ENCODE results near the gene SLCO3A1. TPM values are rescaled to one million over a fixed set of nuclear protein-coding genes. Genes with fewer than 3 reads are reported as not detected.

Gene SLCO3A1
- total RNA-seq, 1 donor from 2014 or later = 65.8 TPM

DNA sequence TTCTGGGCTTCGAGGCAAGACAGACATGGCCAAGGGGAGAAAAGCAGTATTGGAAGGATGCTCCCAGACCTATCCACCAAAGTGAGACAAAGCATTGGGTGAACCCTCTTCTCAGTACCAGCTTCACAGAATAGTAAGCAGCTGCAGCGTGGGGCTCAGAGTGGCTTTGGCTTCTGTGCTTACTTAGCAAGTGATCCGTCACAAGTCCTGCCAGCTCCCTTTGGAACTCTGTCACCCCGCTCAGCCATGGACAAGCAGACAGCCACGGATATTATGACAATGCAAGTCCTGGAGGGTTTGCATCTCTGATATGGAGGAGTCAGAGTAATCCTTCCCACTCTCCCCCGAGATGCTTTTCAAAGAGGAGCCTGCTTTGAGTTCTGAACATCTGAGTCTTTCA lies 90.8 kb downstream of the SLCO3A1 start:
- Histone ChIP-seq H3K4me3 (no peak overlapping the region), H3K27me3 (no peaks in the 10 kb centered on the region), H3K36me3 (no peaks in the 10 kb centered on the region), H3K27ac (no peak overlapping the region), H3K9me3 (no peaks in the 10 kb centered on the region), H3K4me1 (peaks cover 100% of the 10 kb centered on the region)
- TF ChIP-seq POLR2A (IDR thresholded peaks at IDR 0.05) (no peak), POLR2AphosphoS5 (IDR thresholded peaks at IDR 0.05; ENCODE audit: insufficient read depth in 1 of 2, low read depth in 1 of 2) (no peak), CTCF (IDR thresholded peaks at IDR 0.05) (no peak)
- DNase-seq (ENCODE audit: extremely low spot score in 2 of 2) = no peak
- intact Hi-C loops (cut with DNase I) = loop anchor here (5.0 to 10.0 kb wide), 2 partner anchors 87 to 130 kb away; no protein-coding TSS in a partner anchor

DNA sequence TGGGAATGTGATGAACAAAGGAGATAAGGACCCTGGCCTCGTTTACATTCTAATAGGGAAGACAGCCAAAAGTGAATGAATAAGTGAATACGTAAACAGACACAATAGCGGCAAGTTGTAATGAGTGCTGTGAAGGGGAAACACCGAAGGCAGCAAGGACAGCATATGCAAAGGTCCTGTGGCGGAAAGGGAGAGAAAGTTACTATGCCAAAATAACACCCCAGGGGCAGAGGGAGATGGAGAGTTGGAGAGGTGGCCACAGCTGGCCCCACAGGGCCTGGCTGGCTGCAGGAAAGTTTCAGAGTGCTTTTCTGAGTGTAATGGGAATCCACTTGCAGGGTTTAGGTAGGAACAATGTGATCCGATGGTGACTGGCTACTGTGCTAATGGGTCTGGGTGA lies 91.9 kb downstream of the SLCO3A1 start:
- intact Hi-C loops (cut with DNase I) = loop anchor here (10.0 kb wide), 1 partner anchor 129 kb away; no protein-coding TSS in a partner anchor
- H3K4me3 ChIP-seq = no peak overlapping the region
- no peaks in the 10 kb centered on the region for H3K27me3 ChIP-seq
- peaks cover 100% of the 10 kb centered on the region for H3K4me1 ChIP-seq
- H3K36me3 ChIP-seq = no peaks in the 10 kb centered on the region
- no peak for DNase-seq (ENCODE audit: extremely low spot score in 2 of 2)
- TF ChIP-seq CTCF (IDR thresholded peaks at IDR 0.05) (no peak), POLR2AphosphoS5 (IDR thresholded peaks at IDR 0.05; ENCODE audit: insufficient read depth in 1 of 2, low read depth in 1 of 2) (no peak), POLR2A (IDR thresholded peaks at IDR 0.05) (no peak)
- H3K27ac ChIP-seq = no peak overlapping the region
- no peaks in the 10 kb centered on the region for H3K9me3 ChIP-seq

- Histone ChIP-seq H3K4me1 (peaks cover 98% of the 10 kb centered on the region), H3K36me3 (no peaks in the 10 kb centered on the region), H3K27ac (no peak overlapping the region), H3K27me3 (no peaks in the 10 kb centered on the region), H3K4me3 (no peak overlapping the region), H3K9me3 (no peaks in the 10 kb centered on the region)
- intact Hi-C loops (cut with DNase I) = loop anchor here (10.0 kb wide), 1 partner anchor 129 kb away; no protein-coding TSS in a partner anchor
- DNase-seq (ENCODE audit: extremely low spot score in 2 of 2) = no peak
- no peak for TF ChIP-seq CTCF (IDR thresholded peaks at IDR 0.05)
- no peak for TF ChIP-seq POLR2AphosphoS5 (IDR thresholded peaks at IDR 0.05; ENCODE audit: insufficient read depth in 1 of 2, low read depth in 1 of 2)
- TF ChIP-seq POLR2A (IDR thresholded peaks at IDR 0.05) = no peak
Observed at GRCh38 chr15:91946075-91946474, 92.6 kb downstream of the SLCO3A1 start.

GRCh38 chr15:91946581-91947292 lies 93.2 kb downstream of the SLCO3A1 start:
- intact Hi-C loops (cut with DNase I) = loop anchor here (10.0 kb wide), 1 partner anchor 128 kb away; no protein-coding TSS in a partner anchor
- Histone ChIP-seq H3K36me3 (no peaks in the 10 kb centered on the region), H3K4me1 (peaks cover 93% of the 10 kb centered on the region), H3K27ac (peak overlapping the region; percentile 52), H3K4me3 (no peak overlapping the region), H3K9me3 (no peaks in the 10 kb centered on the region), H3K27me3 (no peaks in the 10 kb centered on the region)
- DNase-seq (ENCODE audit: extremely low spot score in 2 of 2) = no peak
- TF ChIP-seq POLR2AphosphoS5 (IDR thresholded peaks at IDR 0.05; ENCODE audit: insufficient read depth in 1 of 2, low read depth in 1 of 2) (no peak), CTCF (IDR thresholded peaks at IDR 0.05) (no peak), POLR2A (IDR thresholded peaks at IDR 0.05) (no peak)

DNA sequence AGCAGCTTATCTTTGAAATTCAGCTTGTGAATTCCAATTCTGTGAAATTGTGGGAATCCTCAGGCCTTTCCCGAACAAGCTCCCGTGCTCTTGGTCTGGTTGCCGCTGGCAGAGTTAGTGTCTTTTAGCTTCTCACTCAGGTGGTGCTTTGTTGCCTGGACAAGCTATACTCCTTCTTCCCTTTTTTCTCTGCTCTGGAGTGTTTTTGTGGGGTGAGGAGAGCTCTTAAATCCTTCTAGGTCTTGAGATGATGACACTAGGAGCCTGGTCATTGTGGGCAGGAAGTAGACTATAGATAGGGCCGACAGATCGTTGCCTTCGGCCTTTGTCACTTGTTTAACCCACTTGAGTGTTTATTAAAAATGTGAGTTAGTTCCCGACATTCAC lies 93.8 kb downstream of the SLCO3A1 start:
- Histone ChIP-seq H3K36me3 (no peaks in the 10 kb centered on the region), H3K4me1 (peaks cover 88% of the 10 kb centered on the region), H3K27me3 (no peaks in the 10 kb centered on the region), H3K4me3 (no peak overlapping the region), H3K9me3 (no peaks in the 10 kb centered on the region), H3K27ac (peak overlapping the region; percentile 52)
- intact Hi-C loops (cut with DNase I) = loop anchor here (10.0 kb wide), 1 partner anchor 128 kb away; no protein-coding TSS in a partner anchor
- TF ChIP-seq POLR2A (IDR thresholded peaks at IDR 0.05) = no peak
- no peak for TF ChIP-seq CTCF (IDR thresholded peaks at IDR 0.05)
- no peak for TF ChIP-seq POLR2AphosphoS5 (IDR thresholded peaks at IDR 0.05; ENCODE audit: insufficient read depth in 1 of 2, low read depth in 1 of 2)
- DNase-seq (ENCODE audit: extremely low spot score in 2 of 2) = no peak
